Lower lobe of right lung (tissue), 2 donors: ENCODE measurements around the gene CSDE1. TPM values are rescaled to one million over a fixed set of nuclear protein-coding genes. Genes with fewer than 3 reads are reported as not detected.

Experiments used
- ATAC-seq, 2 donors: fragments of 200-7000 bp; cut with Tn5 transposase; one replicate each; pipeline ENCODE4 v1.9.1; 2020 to 2022; ENCODE audit warnings: mild to moderate bottlenecking in 2 of 2, moderate library complexity in 2 of 2
- DNase-seq: peaks from one replicate; pipeline ENCODE4 v3.0.0-alpha.2; 2020
- H3K27ac ChIP-seq: fragments of 200-600 bp; one replicate; pipeline ENCODE4 v1.8.0; 2022
- H3K27me3 ChIP-seq: fragments of 200-600 bp; one replicate; pipeline ENCODE4 v1.8.0; 2022; ENCODE audit warnings: low read depth
- H3K36me3 ChIP-seq: fragments of 200-600 bp; one replicate; pipeline ENCODE4 v1.8.0; 2022; ENCODE audit warnings: mild to moderate bottlenecking
- H3K4me1 ChIP-seq: fragments of 200-600 bp; one replicate; pipeline ENCODE4 v1.8.0; 2022
- H3K4me3 ChIP-seq: fragments of 200-600 bp; one replicate; pipeline ENCODE4 v1.8.0; 2022; ENCODE audit warnings: mild to moderate bottlenecking
- H3K9me3 ChIP-seq: fragments of 200-600 bp; one replicate; pipeline ENCODE4 v1.8.0; 2022
- intact Hi-C: fragments of 100-400 bp; cut with DNase I; formaldehyde crosslinking; loops from one replicate; pipeline ENCODE4 v1.11.0; 2022
- total RNA-seq: library from RNA; stranded (reverse); fragmentation: NEBNext Ultra II Directional; extraction: Animal tissue kit (Norgen Biotek cat#: 25700); gene quantifications from one replicate; pipeline ENCODE4 v1.2.1, GENCODE V29; 2021
- TF ChIP-seq, protein P1 (sequence below): fragments of 200-600 bp; IDR thresholded peaks from one replicate; pipeline ENCODE4 v1.8.0; 2022; ENCODE audit warnings: antibody characterized with exemption, mild to moderate bottlenecking
- donor health status: DM: no; HTN: yes; CAD: no; lungs with severe emphysema.

Gene CSDE1
- total RNA-seq, 1 donor from 2014 or later = 543 TPM

DNA sequence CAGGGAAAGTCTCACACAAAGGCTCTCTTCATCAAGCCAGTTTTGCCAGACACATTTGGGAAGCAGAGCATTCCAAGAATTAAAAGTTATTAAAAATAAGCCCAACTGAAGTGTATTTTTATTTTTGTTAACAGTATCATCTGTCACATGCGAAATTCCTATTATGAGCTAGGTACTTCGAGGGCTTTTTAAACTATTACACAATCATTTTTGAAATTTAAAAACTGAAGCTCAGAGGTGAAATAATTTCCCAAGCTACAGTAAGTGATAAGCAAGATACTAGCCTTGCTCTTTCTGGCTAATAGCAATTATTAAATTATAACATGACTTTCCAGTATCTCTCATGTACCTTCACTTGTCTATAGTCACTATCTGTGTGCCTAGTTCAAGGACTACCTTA is 29.2 kb downstream of the CSDE1 start:
- DNase-seq = no peak
- H3K27ac ChIP-seq = no peak overlapping the region
- intact Hi-C loops = no loop called here
- H3K4me1 ChIP-seq = no peaks in the 10 kb centered on the region
- no peak for ATAC-seq
- TF ChIP-seq, protein P1, sequence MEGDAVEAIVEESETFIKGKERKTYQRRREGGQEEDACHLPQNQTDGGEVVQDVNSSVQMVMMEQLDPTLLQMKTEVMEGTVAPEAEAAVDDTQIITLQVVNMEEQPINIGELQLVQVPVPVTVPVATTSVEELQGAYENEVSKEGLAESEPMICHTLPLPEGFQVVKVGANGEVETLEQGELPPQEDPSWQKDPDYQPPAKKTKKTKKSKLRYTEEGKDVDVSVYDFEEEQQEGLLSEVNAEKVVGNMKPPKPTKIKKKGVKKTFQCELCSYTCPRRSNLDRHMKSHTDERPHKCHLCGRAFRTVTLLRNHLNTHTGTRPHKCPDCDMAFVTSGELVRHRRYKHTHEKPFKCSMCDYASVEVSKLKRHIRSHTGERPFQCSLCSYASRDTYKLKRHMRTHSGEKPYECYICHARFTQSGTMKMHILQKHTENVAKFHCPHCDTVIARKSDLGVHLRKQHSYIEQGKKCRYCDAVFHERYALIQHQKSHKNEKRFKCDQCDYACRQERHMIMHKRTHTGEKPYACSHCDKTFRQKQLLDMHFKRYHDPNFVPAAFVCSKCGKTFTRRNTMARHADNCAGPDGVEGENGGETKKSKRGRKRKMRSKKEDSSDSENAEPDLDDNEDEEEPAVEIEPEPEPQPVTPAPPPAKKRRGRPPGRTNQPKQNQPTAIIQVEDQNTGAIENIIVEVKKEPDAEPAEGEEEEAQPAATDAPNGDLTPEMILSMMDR = no peak
- peaks cover 100% of the 10 kb centered on the region for H3K36me3 ChIP-seq
- no peak overlapping the region for H3K4me3 ChIP-seq
- no peaks in the 10 kb centered on the region for H3K9me3 ChIP-seq
- H3K27me3 ChIP-seq = no peaks in the 10 kb centered on the region

DNA sequence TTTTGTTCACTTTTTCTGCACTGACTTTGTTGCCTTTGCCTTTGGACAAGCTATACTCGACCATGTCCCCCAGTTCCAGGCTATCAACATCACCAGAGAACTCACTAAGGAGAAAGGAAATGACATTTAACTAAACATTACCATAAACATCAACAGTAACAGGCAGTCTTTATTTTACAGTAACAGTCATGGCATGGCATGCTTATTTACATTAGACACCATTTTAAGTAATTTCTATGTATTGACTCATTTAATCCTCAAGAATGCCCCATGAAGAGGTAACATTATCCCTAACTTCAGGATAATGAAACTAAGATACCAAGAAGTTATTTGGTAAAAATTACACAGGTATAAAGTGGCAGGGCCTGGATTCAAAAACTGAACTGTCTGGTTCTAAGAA is 32.6 kb downstream of the CSDE1 start:
- Histone ChIP-seq H3K4me3 (no peak overlapping the region), H3K27ac (no peak overlapping the region), H3K27me3 (no peaks in the 10 kb centered on the region), H3K4me1 (no peaks in the 10 kb centered on the region), H3K36me3 (peaks cover 100% of the 10 kb centered on the region), H3K9me3 (no peaks in the 10 kb centered on the region)
- intact Hi-C loops = no loop called here
- no peak for ATAC-seq
- TF ChIP-seq, protein P1 = no peak
- no peak for DNase-seq

DNA sequence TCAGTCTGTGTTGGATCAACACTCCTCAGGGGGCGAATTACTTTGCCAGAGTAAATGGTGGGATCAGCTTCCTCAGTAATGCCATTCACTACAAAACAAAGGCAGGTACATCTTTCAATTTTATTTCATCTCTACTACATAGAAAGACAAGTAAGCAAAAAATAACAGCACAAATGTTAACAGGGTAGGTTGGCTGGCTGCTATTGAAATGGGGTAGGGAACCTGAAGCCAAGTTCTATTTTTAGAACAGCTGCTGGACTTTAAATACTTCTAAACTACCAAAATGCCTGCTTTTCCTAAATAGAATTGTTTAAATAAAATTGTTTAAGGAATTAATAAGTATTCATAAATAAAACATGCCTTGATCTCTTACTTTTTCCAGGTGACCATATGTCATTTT is 33.9 kb downstream of the CSDE1 start:
- no peaks in the 10 kb centered on the region for H3K9me3 ChIP-seq
- intact Hi-C loops = no loop called here
- H3K27ac ChIP-seq = no peak overlapping the region
- ATAC-seq (no peak), DNase-seq (no peak)
- no peaks in the 10 kb centered on the region for H3K27me3 ChIP-seq
- H3K4me3 ChIP-seq = no peak overlapping the region
- TF ChIP-seq, protein P1 = no peak
- peaks cover 100% of the 10 kb centered on the region for H3K36me3 ChIP-seq
- no peaks in the 10 kb centered on the region for H3K4me1 ChIP-seq

DNA sequence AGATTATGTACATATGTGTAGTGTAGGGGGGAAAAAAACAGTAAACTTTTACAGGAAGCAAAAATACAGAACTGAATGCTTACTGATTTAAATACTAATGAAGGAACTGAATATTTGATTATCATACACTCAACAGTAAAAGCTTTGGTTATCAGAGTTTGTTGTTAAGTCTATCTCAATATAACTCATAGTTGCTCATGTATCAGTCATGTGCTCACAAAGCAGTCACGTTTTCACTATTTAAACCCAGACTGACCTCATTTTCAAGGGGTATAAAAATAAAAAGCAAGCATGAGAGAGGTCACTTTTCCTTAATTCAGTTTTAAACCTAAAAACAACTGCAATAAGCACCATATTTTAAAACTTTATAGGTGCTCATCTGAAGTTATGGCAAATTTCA is 34.3 kb downstream of the CSDE1 start:
- DNase-seq (no peak), ATAC-seq (no peak)
- H3K36me3 ChIP-seq = peaks cover 100% of the 10 kb centered on the region
- TF ChIP-seq, protein P1 = no peak
- no peaks in the 10 kb centered on the region for H3K9me3 ChIP-seq
- intact Hi-C loops = no loop called here
- no peaks in the 10 kb centered on the region for H3K4me1 ChIP-seq
- H3K27me3 ChIP-seq = no peaks in the 10 kb centered on the region
- H3K4me3 ChIP-seq = no peak overlapping the region
- no peak overlapping the region for H3K27ac ChIP-seq

DNA sequence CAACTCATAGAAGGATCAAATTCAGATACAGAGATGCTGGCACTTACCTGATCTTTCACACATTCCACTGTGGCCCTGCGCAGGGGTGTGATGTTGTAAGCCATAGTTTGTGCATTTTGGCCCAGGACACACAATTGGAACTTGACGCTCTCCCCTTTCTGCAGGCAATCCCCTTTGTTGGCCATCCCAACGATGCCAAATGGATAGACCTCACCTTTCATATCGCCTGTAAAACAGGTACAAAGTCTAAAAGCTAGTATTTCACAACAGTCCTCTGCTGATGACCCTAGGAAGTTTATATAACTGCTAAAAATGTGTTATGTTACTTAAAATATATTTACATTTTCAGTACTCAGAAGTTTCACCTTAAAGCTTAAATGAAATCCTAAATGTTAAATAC is 37.3 kb downstream of the CSDE1 start:
- H3K27me3 ChIP-seq = no peaks in the 10 kb centered on the region
- no peak overlapping the region for H3K27ac ChIP-seq
- peaks cover 13% of the 10 kb centered on the region for H3K4me1 ChIP-seq
- no peaks in the 10 kb centered on the region for H3K9me3 ChIP-seq
- H3K4me3 ChIP-seq = no peak overlapping the region
- DNase-seq = no peak
- TF ChIP-seq, protein P1 = no peak
- peaks cover 83% of the 10 kb centered on the region for H3K36me3 ChIP-seq
- intact Hi-C loops = no loop called here
- no peak for ATAC-seq

DNA sequence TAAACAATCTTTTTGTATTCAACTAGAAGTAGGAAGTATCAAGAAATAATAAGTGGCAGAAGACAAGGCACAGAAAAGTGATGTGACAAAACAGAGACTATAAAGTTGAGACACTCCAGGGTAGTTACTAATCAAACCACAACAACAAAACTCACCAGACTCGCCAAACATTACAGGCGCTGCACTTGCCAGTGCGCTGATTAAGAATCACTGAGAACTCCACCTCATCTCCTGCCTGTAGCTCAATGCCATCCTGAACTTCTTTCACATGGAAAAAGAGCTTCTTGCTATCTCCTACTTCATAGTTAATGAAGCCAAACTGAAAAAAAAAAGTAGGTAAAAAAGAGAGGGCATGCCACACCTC is 38.4 kb downstream of the CSDE1 start:
- H3K27me3 ChIP-seq = no peaks in the 10 kb centered on the region
- H3K4me1 ChIP-seq = peaks cover 24% of the 10 kb centered on the region
- no peak for DNase-seq
- H3K36me3 ChIP-seq = peaks cover 76% of the 10 kb centered on the region
- no peak overlapping the region for H3K27ac ChIP-seq
- no peaks in the 10 kb centered on the region for H3K9me3 ChIP-seq
- ATAC-seq = no peak
- TF ChIP-seq, protein P1 = no peak
- intact Hi-C loops = no loop called here
- H3K4me3 ChIP-seq = no peak overlapping the region
